Anterior cingulate cortex (tissue), 58 donors: Measurements from ENCODE around the gene EDARADD.
"Not testable (repeated sequence)": the region's sequence is repeated elsewhere in the genome, so short reads cannot be mapped to it uniquely, and the experiment has no call there.

Source experiments
- DNase-seq, 58 donors: peaks; one replicate each; lab custom pipeline; 2025; lab: John Stamatoyannopoulos, UW

The EDARADD gene

DNA sequence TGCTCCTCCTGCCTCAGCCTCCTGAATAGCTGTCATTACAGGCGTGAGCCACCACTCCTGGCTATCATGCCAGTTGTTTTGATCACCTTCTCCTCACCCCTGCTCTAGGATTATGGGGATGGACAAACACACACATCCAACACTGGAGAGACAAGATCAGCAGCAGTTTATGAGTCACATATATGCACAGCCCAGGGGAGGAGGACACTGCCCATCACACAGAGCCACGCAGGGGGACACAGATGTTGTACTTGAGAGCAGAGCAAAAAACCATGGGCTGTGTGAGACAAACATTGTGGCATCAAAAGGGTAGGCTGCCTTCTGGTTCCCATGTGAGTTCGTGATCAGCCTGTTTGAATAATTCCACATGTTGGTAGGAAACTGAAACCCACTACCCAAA, 32.1 kb downstream of the EDARADD start:
- no peak for DNase-seq

DNA sequence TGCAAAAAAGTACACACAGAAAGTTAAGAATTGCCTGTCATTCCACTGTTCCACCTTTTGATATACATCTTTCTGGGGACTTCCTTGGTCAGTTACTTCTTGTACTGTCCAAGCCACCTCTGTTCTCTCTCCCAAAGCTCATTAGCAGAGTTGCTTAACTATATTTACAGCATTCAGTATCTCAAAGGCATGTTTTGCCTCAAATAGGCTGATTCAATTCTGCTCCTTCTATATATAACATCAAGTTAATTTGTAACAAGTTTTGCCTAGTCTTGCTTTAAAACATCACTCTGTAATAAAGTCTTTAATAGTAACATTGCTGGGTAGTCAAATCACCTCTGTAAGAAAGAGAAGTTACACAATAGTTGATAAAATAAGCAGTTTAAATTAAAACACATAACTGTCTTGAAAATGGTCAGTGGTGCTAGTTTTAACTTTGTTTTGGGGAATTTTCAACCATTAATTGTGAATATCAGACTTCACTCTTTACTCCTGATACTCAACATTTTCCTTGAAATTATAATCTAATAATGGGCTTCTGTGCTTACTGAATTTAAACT, 35.7 kb downstream of the EDARADD start:
- DNase-seq, result no peak

DNA sequence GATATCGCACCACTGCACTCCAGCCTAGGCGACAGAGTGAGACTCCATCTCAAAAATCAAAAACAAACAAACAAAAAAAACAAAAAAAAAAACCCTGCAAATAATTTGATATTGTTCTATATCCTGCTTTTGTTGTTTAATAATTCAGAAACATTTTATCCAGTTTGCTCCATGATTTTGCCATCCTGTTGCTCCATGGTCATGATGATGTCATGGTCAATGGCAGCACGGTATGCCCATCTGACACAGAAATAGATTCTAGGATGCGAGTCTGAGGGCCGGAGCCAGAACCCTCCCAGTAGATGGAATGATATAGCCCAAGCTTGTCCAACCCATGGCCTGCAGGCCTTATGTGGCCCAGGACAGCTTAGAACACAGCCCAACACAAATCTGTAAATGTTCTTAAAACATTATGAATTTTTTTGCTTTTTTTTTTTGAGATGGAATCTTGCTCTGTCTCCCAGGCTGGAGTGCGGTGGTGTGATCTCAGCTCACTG, 39.8 kb downstream of the EDARADD start:
- no peak for DNase-seq

DNA sequence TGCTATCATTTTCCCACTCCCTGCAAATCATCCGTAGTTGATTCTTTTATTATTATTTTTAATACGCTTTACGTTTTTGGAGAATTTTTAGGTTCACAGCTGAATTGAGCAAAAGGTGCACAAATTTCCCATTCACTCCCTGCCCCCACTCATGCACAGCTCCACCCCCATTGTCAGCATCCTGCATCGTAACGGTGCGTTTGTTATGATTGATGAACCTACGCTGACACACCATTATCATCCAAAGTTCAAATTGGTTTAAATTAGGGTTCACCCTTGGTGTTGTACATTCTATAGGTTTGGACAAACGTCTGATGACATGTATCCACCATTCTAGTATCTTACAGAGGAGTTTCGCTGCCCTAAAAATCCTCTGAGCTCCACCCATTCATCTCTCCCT, 44.5 kb downstream of the EDARADD start:
- no peak for DNase-seq

DNA sequence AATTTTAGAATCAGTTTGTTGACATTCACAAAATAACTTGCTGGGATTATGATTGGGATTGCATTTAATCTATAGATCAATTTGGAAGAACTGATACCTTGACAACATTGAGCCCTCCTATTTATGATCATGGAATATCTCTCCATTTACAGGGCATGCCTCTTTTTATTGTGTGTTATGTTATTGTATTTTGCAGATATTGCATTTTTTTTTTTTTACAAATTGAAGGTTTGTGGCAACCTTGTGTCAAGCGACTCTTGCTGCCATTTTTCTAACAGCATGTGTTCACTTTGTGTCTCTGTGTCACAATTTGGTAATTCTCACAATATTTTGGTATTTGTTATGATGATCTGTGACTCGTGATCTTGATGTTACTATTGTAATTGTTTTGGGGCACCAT, 46.3 kb downstream of the EDARADD start:
- no peak for DNase-seq

DNA sequence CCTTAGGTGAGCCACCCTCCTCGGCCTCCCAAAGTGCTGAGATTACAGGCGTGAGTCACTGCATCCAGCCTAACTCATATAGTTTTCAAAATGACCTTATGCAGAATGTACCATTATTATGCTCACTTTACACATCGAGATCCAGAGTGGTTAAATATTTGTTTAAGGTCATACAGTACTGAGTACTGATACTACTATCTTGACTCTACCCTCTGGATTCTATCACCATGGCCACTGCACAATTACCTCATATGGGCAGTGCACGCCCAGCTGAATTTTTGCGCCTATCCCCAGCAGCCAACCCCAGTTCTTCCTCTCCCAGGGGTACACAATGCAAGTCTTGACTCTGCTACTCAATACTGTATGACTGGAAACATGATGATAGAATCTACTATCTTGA, 56.7 kb downstream of the EDARADD start:
- DNase-seq, result no peak

DNA sequence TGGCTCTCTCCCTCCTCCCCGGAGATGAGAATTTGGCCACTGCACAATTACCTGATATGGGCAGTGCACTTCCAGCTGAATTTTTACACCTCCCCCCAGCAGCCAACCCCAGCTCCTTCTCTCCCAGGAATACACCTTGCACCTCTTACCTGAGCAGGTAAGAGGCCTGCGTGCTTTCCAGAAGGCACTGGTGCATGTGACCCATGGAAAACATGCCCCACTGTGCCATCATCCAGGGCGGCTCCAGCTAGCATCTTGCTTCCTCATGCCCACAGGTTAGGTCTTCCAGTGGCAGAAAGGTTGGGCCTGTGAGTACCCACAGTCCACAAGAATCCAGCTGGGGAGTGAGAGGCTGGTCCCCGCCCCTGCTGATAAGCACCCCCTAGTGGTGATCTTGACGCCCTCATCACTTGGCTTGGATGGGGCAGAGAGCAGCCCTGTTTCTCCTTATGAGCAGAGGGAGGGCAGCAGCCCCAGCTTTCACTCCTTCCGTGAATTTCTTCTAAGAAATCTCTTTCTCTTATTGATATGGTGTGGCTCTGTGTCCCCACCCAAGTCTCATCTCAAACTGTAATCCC, 57.8 kb downstream of the EDARADD start:
- no peak for DNase-seq

DNA sequence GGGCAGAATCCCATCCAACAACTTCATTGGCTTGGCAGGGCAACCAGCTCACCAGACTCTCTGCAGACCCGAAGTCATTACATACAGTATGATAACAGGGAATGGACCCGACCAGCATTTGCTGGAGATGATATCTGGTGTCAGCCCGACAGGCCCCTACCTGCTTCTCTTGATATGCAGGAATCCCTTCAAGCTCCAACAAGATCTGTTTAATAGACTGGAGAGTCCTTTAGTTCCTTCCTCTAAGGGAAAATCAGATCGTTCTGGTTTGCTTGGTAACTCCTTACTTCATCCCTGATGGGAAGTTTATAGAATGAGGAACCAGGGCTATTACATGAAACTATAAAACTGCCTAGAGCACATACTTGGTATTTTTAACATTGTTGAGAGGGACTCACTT, 61.2 kb downstream of the EDARADD start:
- no peak for DNase-seq

DNA sequence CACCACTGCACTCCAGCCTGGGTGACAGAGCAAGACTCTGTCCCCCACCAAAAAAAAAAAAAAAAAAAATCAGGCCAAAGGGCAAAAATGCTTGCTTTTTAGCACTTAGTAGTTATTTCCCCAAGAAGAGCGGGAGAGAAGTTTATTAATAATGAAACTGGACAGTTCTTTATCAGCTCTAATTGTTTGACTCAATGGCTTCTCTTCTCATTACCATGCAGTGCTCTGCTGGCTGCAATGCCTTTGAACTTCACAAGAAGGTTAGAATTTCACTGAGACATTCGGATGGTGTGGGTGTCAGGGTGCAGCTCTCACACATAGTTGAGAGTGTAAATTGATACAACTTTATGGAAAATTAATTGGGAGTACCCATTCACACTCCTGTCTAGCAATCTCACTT, 63.7 kb downstream of the EDARADD start:
- no peak for DNase-seq

DNA sequence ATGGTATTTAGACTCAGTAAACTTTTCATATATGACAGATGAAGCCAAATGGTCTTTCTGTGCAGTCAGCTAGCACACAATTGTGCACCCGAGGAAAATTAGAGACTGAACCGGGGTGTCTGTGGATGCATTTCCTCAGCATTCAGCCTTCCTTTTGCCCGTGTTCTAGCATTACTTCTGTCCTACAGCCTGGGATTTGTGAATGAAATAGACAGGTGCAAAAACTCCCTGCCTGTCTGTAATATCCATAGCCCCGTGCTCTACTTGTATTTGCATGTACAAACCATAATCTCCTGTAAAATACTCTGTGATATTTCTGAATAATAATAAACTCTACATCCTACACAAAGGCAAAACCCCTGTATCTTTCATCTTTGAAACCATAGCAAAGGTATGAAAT, 64.9 kb downstream of the EDARADD start:
- DNase-seq, result no peak

DNA sequence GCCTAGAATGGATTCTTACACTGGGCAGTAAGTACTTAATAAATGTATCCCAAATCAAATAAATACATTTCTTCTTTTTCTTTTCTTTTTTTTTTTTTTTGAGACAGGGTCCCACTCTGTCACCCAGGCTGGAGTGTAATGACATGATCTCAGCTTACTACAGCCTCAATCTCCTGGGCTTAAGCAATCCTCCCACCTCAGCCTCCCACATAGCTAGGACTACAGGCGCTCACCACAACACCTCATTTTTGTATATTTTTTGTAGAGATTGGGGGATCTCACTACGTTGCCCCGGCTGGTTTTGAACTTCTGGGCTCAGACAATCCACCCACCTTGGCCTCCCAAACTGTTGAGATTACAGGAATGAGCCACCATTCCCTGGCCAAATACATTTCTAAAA, 66.0 kb downstream of the EDARADD start:
- DNase-seq, result no peak

DNA sequence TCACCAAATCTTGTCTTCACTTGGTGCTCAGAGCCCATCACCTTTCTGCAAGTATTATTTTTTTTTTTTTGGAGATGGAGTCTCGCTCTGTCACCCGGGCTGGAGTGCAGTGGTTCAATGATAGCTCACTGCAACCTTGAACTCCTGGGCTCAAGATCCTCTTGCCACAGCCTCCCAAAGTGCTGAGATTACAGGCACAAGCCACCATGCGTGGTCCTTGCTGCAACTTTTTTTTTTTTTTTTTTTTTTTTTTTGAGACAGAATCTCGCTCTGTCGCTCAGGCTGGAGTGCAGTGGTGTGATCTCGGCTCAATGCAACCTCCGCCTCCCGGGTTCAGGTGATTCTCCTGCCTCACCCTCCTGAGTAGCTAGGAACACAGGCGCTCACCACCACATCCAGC, 70.1 kb downstream of the EDARADD start:
- not testable (repeated sequence) for DNase-seq

DNA sequence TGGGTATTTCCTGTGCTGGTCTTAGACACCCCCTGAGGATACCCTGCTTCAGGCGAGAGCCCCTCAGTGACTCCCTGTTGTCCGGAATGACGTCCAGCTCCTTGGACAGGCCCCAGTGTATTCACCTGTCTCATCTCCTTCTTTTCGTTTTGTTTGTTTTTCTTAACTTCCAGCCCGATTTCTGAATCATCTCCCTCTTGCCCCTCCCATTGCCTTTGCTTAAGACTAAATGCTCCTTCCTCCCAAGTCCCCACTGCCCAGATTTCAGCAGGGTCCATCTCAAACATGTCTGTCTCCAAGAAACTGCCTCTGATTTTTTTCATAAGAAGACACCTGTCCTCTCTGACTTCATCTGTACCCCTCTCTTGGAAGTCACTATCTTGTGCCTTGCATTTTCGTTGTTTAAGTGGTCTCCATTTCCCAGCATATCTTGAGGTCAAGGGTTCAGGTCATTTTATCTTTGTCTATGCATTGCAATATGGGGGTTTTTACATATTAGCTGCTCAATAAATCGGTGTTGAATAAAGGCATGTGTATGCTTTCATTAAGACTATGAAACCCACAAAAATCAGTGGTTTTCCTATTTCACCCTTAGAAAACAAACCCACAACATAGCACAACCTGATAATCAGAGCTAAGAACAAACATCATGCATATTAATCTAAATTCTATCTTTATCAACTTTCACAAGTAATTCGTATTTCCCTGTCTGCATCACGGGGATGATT, 71.3 kb downstream of the EDARADD start:
- DNase-seq, result no peak

DNA sequence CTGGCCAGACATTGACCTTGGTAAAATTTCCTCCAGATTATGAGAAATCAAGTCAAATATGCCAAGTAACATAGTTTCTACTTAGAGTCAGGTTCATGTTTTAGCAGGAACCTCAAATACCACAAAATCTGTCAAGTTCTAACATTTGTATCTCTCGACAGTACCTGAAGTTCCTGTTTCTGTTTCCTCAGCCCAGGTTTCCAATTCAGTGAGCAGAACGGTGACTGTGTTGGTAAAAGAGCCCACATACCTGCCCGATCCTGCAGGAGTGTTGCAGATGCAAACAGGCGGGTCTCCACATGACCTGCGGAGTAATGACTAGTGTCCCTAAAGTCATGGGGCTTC, 71.8 kb downstream of the EDARADD start:
- DNase-seq, result no peak

DNA sequence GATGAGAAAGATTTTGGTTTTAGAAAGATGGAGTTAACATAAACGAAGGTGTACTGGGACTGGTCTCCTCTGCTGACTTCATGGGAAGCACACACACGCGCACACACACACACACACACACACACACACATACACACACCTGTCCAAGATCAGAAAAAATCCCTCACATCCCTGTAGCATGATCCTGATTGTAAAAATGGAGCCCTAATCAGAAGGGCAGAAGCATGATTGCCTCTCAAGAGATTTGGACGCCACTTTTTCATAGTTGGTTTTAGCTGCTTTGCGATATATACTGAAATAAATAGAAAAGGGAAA, 73.2 kb downstream of the EDARADD start:
- DNase-seq, result no peak

DNA sequence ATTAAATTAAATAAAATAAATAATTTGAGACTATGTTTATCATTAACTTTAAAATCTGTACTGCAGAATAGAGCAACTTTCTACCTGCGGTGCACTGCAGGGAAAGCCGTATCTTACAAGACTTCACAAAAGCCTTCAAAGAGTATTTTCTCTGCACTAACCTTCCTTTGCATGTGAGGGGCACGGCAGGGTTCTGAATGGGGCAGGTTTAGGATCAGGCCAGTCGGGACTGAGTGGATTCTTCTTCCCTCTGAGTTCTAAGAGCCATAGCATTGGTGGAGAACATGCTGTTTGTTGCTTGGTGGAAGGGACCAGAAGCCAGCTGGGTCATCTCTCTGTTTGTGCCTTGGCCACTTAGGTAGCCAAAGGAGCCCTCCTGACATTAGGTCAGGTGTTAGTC, 74.5 kb downstream of the EDARADD start:
- DNase-seq, result no peak

DNA sequence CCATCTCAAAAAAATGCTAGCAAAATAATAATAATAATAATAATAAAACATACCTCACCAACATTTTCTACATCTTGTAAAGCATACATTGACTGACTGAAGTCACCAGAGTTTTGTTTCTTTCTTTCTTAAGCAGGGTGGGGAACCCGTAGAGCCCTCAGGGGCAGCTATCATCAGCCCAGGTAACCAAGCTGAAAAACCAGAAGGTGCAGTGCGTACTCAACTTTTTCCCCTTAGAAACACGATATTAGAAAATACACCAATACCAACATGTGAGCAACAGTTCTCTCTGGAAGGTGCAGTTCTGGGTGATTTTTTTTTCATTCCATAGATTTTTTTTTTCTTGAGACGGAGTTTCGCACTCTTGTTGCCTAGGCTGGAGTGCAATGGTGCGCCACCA, 75.4 kb downstream of the EDARADD start:
- no peak for DNase-seq

DNA sequence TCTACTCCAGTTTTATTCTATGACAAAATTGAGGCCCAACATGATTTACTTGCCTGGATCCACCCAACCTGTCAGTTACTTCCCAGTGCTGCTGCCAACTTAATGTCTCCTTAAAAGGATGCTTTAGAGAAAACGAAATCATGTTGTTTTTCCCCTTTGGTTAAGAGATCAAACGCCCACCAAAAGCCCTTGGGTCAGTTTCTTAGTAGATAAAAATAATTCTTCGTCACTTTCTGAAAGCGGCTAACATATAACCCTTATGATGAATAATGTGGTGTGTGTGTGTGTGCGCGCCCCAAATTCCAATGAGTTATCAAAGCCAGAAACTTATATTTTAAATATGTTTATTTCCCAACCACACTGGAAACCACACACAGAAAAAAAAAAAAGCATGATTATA, 77.0 kb downstream of the EDARADD start:
- DNase-seq, result no peak

DNA sequence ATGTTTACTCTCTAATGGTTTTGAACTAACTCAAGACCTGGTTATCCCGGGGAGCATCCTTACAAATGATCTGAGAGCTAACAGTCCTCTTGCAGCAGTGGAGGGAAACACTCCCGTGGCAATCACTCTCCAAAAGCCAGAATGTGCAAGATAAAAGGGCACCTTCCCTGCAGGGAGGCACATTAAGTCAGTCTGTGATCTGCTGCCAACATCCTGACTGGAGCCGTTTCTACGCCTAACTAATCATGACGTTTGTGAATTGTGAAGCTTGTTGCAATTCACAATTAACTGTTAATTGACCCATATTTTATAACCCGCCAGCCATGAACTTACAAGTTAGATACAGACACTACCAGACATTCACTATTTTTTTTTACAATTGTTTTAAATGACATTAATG, 77.6 kb downstream of the EDARADD start:
- DNase-seq, result no peak

DNA sequence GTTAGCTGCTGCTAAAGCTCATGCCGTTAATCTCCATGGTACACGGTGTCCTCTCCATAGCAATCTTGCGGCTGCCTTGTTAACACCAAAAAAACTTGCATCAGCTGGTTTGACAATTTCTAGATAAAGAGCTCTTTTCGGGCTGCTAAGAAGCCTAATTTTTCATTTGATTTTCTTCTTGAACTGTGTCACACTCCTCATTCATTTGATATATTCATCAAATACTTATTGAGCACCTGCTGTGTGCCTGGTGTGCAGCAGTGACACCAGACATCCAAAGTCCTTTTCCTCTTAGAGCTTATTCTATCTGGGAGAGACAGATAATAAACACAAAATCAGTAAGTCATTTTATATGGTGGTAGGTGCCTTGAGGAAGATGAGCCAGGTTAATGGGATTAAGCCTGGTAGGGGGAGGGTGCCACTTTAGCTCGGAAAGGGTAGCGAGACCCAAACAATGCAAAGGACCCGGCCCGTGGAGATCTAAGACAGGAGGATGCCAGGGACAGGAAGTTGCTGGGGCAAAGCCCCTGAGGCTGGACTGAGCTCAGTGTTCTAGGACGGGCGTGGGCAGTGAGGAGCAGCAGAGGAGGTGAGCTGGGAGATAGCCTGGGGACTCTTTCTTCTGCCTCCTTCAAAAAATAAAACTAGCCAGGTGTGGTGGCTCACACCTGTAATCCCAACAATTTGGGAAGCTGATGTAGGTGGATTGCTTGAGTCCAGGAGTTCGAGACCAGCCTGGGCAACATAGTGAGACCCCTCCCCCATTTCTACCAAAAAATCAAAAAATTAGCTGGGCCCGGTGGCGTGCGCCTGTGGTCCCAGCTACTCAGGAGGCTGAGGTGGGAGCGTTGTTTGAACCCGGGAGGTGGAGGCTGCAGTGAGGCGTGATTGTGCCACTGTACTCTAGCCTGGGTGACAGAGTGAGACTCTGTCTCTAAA, 79.0 kb downstream of the EDARADD start:
- DNase-seq, result no peak

DNA sequence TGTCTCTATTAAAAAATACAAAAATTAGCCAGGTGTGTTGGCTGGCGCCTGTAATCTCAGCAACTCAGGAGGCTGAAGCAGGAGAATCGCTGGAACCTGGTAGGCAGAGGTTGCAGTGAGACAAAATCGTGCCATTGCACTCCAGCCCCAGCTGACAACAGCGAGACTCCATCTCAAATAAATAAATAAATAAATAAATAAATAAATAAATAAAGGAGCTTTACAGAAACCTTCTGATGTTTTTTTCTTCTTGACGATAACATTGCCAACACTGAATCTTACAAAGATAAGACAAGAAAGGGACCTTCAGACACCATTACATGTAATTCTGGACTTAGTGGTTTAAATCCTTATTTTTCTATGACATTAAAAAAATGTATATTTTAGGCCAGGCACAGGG, 81.9 kb downstream of the EDARADD start:
- DNase-seq, result no peak
